ENCODE measurements around the gene GCH1. TPM values are rescaled to one million over a fixed set of nuclear protein-coding genes. Genes with fewer than 3 reads are reported as not detected.

GCH1 gene
- total RNA-seq, 4 donors from 2014 or later = 24.3 to 43.4 (median 28.3) TPM

DNA sequence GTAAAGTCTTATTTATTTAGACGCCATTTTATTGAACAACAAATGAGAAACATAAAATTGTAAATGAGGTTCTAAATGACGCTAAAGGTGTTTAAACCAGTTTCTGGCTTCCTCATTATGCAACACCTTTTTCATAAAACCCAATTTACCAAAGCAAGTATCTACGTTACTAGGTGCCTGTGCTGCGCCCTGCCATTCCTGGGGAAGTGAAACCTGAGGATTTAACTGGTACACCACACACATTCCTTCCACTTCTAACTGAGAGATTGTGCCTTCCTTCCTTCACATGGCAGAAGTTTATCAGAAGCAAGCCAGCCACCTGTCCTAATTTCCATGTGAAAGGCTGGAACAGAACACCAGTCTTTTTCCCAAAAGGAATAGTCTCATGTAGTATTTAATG, 40.3 kb upstream of the GCH1 start:
- no peak for DNase-seq
- 68 to 71% methylated on average over 4 of the region's 4 CpGs for WGBS, 2 donors (ENCODE audit: low coverage in 1 of 2)
- H3K27ac ChIP-seq = no peak overlapping the region
- no peaks in the 10 kb centered on the region for H3K9me3 ChIP-seq
- no peak overlapping the region for H3K4me3 ChIP-seq
- H3K36me3 ChIP-seq = no peaks in the 10 kb centered on the region
- intact Hi-C loops (cut with DNase I; ENCODE audit: low total_unique reads) = no loop called here
- TF ChIP-seq, protein P1, sequence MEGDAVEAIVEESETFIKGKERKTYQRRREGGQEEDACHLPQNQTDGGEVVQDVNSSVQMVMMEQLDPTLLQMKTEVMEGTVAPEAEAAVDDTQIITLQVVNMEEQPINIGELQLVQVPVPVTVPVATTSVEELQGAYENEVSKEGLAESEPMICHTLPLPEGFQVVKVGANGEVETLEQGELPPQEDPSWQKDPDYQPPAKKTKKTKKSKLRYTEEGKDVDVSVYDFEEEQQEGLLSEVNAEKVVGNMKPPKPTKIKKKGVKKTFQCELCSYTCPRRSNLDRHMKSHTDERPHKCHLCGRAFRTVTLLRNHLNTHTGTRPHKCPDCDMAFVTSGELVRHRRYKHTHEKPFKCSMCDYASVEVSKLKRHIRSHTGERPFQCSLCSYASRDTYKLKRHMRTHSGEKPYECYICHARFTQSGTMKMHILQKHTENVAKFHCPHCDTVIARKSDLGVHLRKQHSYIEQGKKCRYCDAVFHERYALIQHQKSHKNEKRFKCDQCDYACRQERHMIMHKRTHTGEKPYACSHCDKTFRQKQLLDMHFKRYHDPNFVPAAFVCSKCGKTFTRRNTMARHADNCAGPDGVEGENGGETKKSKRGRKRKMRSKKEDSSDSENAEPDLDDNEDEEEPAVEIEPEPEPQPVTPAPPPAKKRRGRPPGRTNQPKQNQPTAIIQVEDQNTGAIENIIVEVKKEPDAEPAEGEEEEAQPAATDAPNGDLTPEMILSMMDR (IDR thresholded peaks at IDR 0.05) = no peak
- no peak for TF ChIP-seq EP300 (IDR thresholded peaks at IDR 0.05; ENCODE audit: low read depth)
- no peaks in the 10 kb centered on the region for H3K4me1 ChIP-seq
- in situ Hi-C loops (cut with MboI; ENCODE audit: low pct_ligation_motif_present in 1 of 4, low pct_unique_long_range_greater_than_20kb in 1 of 4, low sequenced_read_pairs in 3 of 4) = no loop called here
- H3K27me3 ChIP-seq = no peaks in the 10 kb centered on the region

DNA sequence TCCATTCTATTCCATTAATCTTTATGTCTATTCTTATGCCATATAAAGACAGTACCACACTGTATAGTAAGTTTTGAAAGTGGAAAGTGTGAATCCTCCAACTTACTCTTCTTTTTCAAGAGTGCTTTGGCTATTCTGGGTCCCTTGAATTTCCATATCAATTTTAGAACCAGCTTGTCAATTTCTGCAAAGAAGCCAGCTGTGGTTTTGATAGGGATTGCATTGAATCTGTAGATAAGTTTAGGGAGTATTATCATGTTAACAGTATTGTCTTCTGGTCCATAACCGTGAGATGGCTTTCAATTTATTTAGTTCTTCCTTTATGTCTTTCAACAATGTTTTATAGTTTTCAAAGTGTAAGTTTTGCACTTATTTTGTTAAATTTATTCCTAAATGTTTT, 34.2 kb upstream of the GCH1 start:
- Histone ChIP-seq H3K36me3 (no peaks in the 10 kb centered on the region), H3K27me3 (no peaks in the 10 kb centered on the region), H3K9me3 (no peaks in the 10 kb centered on the region), H3K4me3 (no peak overlapping the region), H3K4me1 (no peaks in the 10 kb centered on the region), H3K27ac (no peak overlapping the region)
- intact Hi-C loops (cut with DNase I; ENCODE audit: low total_unique reads) (no loop called here), in situ Hi-C loops (cut with MboI; ENCODE audit: low pct_ligation_motif_present in 1 of 4, low pct_unique_long_range_greater_than_20kb in 1 of 4, low sequenced_read_pairs in 3 of 4) (no loop called here)
- 100% methylated on average over 1 of the region's 1 CpG for WGBS, 2 donors (ENCODE audit: low coverage in 1 of 2)
- no peak for DNase-seq
- no peak for TF ChIP-seq POLR2A (IDR thresholded peaks at IDR 0.05)
- TF ChIP-seq POLR2AphosphoS5 (IDR thresholded peaks at IDR 0.05) = no peak
- TF ChIP-seq EP300 (IDR thresholded peaks at IDR 0.05; ENCODE audit: low read depth) = no peak
- TF ChIP-seq, protein P1 (IDR thresholded peaks at IDR 0.05) = no peak

DNA sequence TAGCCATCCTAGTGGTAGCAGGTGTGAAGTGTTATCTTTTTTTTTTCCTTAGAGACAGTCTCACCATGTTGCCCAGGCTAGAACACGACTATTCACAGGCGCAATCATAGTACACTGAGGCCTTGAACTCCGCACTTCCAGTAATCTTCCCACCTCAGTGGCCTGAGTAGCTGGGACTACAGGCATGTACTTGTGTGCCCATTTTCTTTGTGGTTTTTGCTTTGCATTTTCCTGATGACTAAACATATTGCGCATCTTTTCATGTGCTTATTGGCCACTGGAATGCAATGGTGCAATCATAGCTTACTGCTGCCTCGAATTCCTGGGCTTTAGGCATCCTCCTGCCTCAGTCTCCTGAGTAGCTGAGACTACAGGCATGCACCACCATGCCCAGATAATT, 33.3 kb upstream of the GCH1 start:
- intact Hi-C loops (cut with DNase I; ENCODE audit: low total_unique reads) = no loop called here
- Histone ChIP-seq H3K27ac (no peak overlapping the region), H3K4me3 (no peak overlapping the region), H3K36me3 (no peaks in the 10 kb centered on the region), H3K4me1 (no peaks in the 10 kb centered on the region), H3K27me3 (no peaks in the 10 kb centered on the region), H3K9me3 (no peaks in the 10 kb centered on the region)
- WGBS, 2 donors (ENCODE audit: low coverage in 1 of 2) = 86 to 96% methylated on average over 3 to 5 of the region's 5 CpGs
- no peak for DNase-seq
- TF ChIP-seq EP300 (IDR thresholded peaks at IDR 0.05; ENCODE audit: low read depth) (no peak), POLR2AphosphoS5 (IDR thresholded peaks at IDR 0.05) (no peak), POLR2A (IDR thresholded peaks at IDR 0.05) (no peak)
- TF ChIP-seq, protein P1 (IDR thresholded peaks at IDR 0.05) = no peak
- in situ Hi-C loops (cut with MboI; ENCODE audit: low pct_ligation_motif_present in 1 of 4, low pct_unique_long_range_greater_than_20kb in 1 of 4, low sequenced_read_pairs in 3 of 4) = no loop called here

DNA sequence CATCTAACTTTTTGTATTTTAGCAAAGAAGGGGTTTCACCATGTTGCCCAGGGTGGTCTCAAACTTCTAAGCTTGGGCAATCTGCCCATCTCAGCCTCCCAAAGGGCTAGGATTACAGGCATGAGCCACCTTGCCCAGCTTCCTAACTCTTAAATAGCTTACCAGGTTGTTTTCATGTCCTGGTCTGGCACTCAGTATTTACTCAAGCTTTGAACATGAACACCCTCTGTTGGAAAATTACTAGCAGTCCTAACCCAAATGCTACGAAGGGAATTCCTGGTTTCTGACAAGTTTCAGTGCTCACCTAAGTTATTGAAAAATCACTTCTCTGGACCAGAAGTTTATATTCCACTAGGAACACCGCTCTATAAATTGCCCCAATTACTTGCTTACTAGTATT, 32.5 kb upstream of the GCH1 start:
- in situ Hi-C loops (cut with MboI; ENCODE audit: low pct_ligation_motif_present in 1 of 4, low pct_unique_long_range_greater_than_20kb in 1 of 4, low sequenced_read_pairs in 3 of 4) (no loop called here), intact Hi-C loops (cut with DNase I; ENCODE audit: low total_unique reads) (no loop called here)
- no peaks in the 10 kb centered on the region for H3K4me1 ChIP-seq
- H3K4me3 ChIP-seq = no peak overlapping the region
- no peaks in the 10 kb centered on the region for H3K27me3 ChIP-seq
- no peaks in the 10 kb centered on the region for H3K36me3 ChIP-seq
- H3K9me3 ChIP-seq = no peaks in the 10 kb centered on the region
- TF ChIP-seq EP300 (IDR thresholded peaks at IDR 0.05; ENCODE audit: low read depth) (no peak), POLR2A (IDR thresholded peaks at IDR 0.05) (no peak), POLR2AphosphoS5 (IDR thresholded peaks at IDR 0.05) (no peak)
- TF ChIP-seq, protein P1 (IDR thresholded peaks at IDR 0.05) = no peak
- no peak for DNase-seq
- H3K27ac ChIP-seq = no peak overlapping the region
- 46 to 50% methylated on average over 2 of the region's 2 CpGs for WGBS, 2 donors (ENCODE audit: low coverage in 1 of 2)

Measured in transverse colon (tissue), 4 donors.